Measurements from ENCODE around the gene TENT4B.
"Not testable (repeated sequence)": the region's sequence is repeated elsewhere in the genome, so short reads cannot be mapped to it uniquely, and the experiment has no call there.

The TENT4B gene

GRCh38 chr16:50152807-50153595 lies at the start of gene TENT4B:
TENT4B (plus strand) TSS chr16:50153306; CDS start chr16:50153622, 316 bp downstream.
- DNase-seq = peak; percentile 87

GRCh38 chr16:50103764-50104163 lies 49.3 kb upstream of the TENT4B start:
- DNase-seq = no peak

GRCh38 chr16:50114357-50115129 lies 38.6 kb upstream of the TENT4B start:
- DNase-seq = no peak

- DNase-seq = no peak
These were observed 32.4 kb upstream of the TENT4B start for GRCh38 chr16:50120711-50121110.

GRCh38 chr16:50121278-50121677 lies 31.8 kb upstream of the TENT4B start:
- DNase-seq = no peak

GRCh38 chr16:50121721-50122445 lies 31.2 kb upstream of the TENT4B start:
- DNase-seq = no peak

- no peak for DNase-seq
These were observed 29.7 kb upstream of the TENT4B start for GRCh38 chr16:50123417-50123816.

GRCh38 chr16:50124769-50125168 lies 28.3 kb upstream of the TENT4B start:
- no peak for DNase-seq

- DNase-seq = no peak
These were observed 26.9 kb upstream of the TENT4B start for GRCh38 chr16:50126183-50126582.

GRCh38 chr16:50132571-50132970 lies 20.5 kb upstream of the TENT4B start:
- not testable (repeated sequence) for DNase-seq

GRCh38 chr16:50133214-50133613 lies 19.9 kb upstream of the TENT4B start:
- DNase-seq = no peak

GRCh38 chr16:50136399-50136798 lies 16.7 kb upstream of the TENT4B start:
- DNase-seq = no peak

GRCh38 chr16:50137268-50137667 lies 15.8 kb upstream of the TENT4B start:
- DNase-seq = no peak

GRCh38 chr16:50139580-50139979 lies 13.5 kb upstream of the TENT4B start:
- no peak for DNase-seq

GRCh38 chr16:50144211-50144610 lies 8.9 kb upstream of the TENT4B start:
- DNase-seq = no peak

GRCh38 chr16:50146479-50147435 lies 6.3 kb upstream of the TENT4B start:
- DNase-seq = no peak

- peak; percentile 9 for DNase-seq
These were observed 1.8 kb upstream of the TENT4B start for GRCh38 chr16:50151322-50151721.

GRCh38 chr16:50151756-50152155 lies 1.4 kb upstream of the TENT4B start:
- peak; percentile 32 for DNase-seq

GRCh38 chr16:50152351-50152806 lies 727 bp upstream of the TENT4B start:
- peak; percentile 77 for DNase-seq

- peak; percentile 54 for DNase-seq
These were observed 702 bp downstream of the TENT4B start for GRCh38 chr16:50153596-50154419.

- no peak for DNase-seq
These were observed 1.4 kb downstream of the TENT4B start for GRCh38 chr16:50154420-50154950.

Measured in activated CD4-positive, CD25-positive, alpha-beta regulatory T cell treated with anti-CD3 and anti-CD28 coated beads, Interleukin-2, amount 50 U/mL, for 72 hours (primary cell).